CD4-positive, alpha-beta T cell (primary cell): ENCODE data around the gene NARF. TPM values are rescaled to one million over a fixed set of nuclear protein-coding genes. Genes with fewer than 3 reads are reported as not detected.

ENCODE experiments used
- ATAC-seq: fragments of 200-7000 bp; cut with Tn5 transposase; one replicate; pipeline ENCODE4 v1.10.0; 2022; ENCODE audit warnings: mild to moderate bottlenecking; ENCODE audit not compliant: poor library complexity
- CTCF ChIA-PET: fragments of 350-600 bp; sonication (Branson Sonifier 250); formaldehyde crosslinking; loops from one replicate; lab custom pipeline; 2021; ENCODE audit warnings: antibody characterized with exemption, inconsistent platforms; lab: Charles Lee
- POLR2A ChIA-PET: fragments of 350-600 bp; sonication (Branson Sonifier 250); formaldehyde crosslinking; loops from one replicate; lab custom pipeline; 2021; ENCODE audit warnings: antibody characterized with exemption, inconsistent platforms; lab: Charles Lee
- DNase-seq, 14 experiments: peaks; one replicate each; pipeline ENCODE4 v3.0.0-alpha.2; 2013 to 2020; ENCODE audit warnings: mixed read lengths in 2 of 14
- H3K27ac ChIP-seq, 2 donors: one replicate each; pipeline versions ENCODE4 v1.5.1 to v1.7.0; 2013; ENCODE audit warnings: low read length in 2 of 2, low read depth in 1 of 2, mild to moderate bottlenecking in 1 of 2
- H3K27me3 ChIP-seq, 2 experiments: 1 replicate in 1 of 2; 2 replicates in 1 of 2; pipeline versions ENCODE4 v1.6.1 to v1.7.0; 2013; ENCODE audit warnings: low read length in 2 of 2, control low read depth in 1 of 2, mild to moderate bottlenecking in 1 of 2, moderate library complexity in 1 of 2; ENCODE audit not compliant: insufficient read depth in 2 of 2, control insufficient read depth in 1 of 2
- H3K36me3 ChIP-seq: one replicate; pipeline ENCODE4 v1.6.1; 2013; ENCODE audit warnings: low read length, control low read depth; ENCODE audit not compliant: insufficient read depth
- H3K4me1 ChIP-seq: one replicate; pipeline ENCODE4 v1.6.1; 2013; ENCODE audit warnings: low read length, control low read depth; ENCODE audit not compliant: insufficient read depth
- H3K4me3 ChIP-seq: one replicate; pipeline ENCODE4 v1.5.1; 2013; ENCODE audit warnings: mild to moderate bottlenecking, low read length, moderate library complexity
- H3K9me3 ChIP-seq, 2 experiments: 1 replicate in 1 of 2; 2 replicates in 1 of 2; pipeline versions ENCODE4 v1.6.1 to v1.7.0; 2013; ENCODE audit warnings: low read length in 2 of 2, mild to moderate bottlenecking in 2 of 2, control low read depth in 1 of 2, moderate library complexity in 1 of 2; ENCODE audit not compliant: control insufficient read depth in 1 of 2, insufficient read depth in 1 of 2
- H3K27ac Mint-ChIP-seq: one replicate; pipeline ENCODE4 v1.8.0; 2020; ENCODE audit warnings: mixed read lengths
- H3K27me3 Mint-ChIP-seq: one replicate; pipeline ENCODE4 v1.8.0; 2021; ENCODE audit warnings: mixed read lengths
- H3K36me3 Mint-ChIP-seq: one replicate; pipeline ENCODE4 v1.8.0; 2021; ENCODE audit warnings: low read depth, mixed read lengths
- H3K4me1 Mint-ChIP-seq: one replicate; pipeline ENCODE4 v1.8.0; 2021; ENCODE audit warnings: low read depth, mixed read lengths
- H3K4me3 Mint-ChIP-seq: one replicate; pipeline ENCODE4 v1.8.0; 2020; ENCODE audit warnings: mild to moderate bottlenecking, mixed read lengths
- H3K9me3 Mint-ChIP-seq: one replicate; pipeline ENCODE4 v1.8.0; 2020; ENCODE audit warnings: mixed read lengths
- CTCF ChIP-seq: fragments of 200-600 bp; IDR thresholded peaks from one replicate; pipeline ENCODE4 v1.8.0; 2022; ENCODE audit warnings: antibody characterized with exemption, mild to moderate bottlenecking
- intact Hi-C, 2 experiments: fragments of 100-400 bp; cut with DNase I in 1 of 2; cut with micrococcal nuclease in 1 of 2; formaldehyde crosslinking; loops; one replicate each; pipeline versions ENCODE4 v1.15.1 to v1.9.0; 2023 to 2025; cut with DNase I, micrococcal nuclease
- total RNA-seq, 174 experiments: library from RNA in 2 of 174; stranded (reverse) in 2 of 174; gene quantifications; one replicate each; pipeline ENCODE4 v1.2.3 and lab custom pipeline; 2021 to 2026

The NARF gene
- total RNA-seq, 2 experiments from 2014 or later, result 57.1 to 62.0 TPM

GRCh38 chr17:82434216-82434565, 24.4 kb upstream of the NARF start:
- peaks cover 18% of the 10 kb centered on the region for H3K36me3 Mint-ChIP-seq
- CTCF ChIA-PET, result no interaction called here

DNA sequence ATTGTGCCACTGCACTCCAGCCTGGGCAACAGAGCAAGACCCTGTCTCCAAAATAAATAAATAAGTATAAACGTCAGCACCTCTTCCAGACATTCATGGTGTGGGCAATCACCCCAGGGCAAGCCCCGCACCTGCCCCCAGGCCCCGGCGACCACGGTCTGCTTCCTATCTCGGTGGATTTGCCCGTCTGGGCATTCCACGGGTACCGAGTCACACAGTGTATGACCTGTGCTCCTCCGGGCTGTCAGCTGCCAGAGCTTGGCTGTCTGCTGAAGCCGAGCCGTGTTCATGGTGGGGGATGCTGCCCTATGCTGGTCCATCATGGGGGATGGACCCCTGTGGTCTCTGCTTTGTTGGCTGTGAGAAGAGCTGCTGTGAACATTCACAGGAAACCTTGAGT, 23.4 kb upstream of the NARF start:
- H3K27me3 ChIP-seq, result no peaks in the 10 kb centered on the region
- ATAC-seq (no peak), DNase-seq (peak in 1 of 14 experiments; percentile 19)
- ChIA-PET CTCF (no interaction called here), POLR2A (no interaction called here)
- H3K4me1 ChIP-seq, result peaks cover 22% of the 10 kb centered on the region
- Mint-ChIP-seq H3K4me1 (peaks cover 10% of the 10 kb centered on the region), H3K4me3 (no peak overlapping the region), H3K27ac (no peak overlapping the region), H3K27me3 (no peaks in the 10 kb centered on the region), H3K36me3 (peaks cover 13% of the 10 kb centered on the region), H3K9me3 (no peaks in the 10 kb centered on the region)
- H3K4me3 ChIP-seq, result no peak overlapping the region
- no peaks in the 10 kb centered on the region for H3K9me3 ChIP-seq
- TF ChIP-seq CTCF, result no peak
- H3K36me3 ChIP-seq, result peaks cover 15% of the 10 kb centered on the region
- intact Hi-C loops, result no loop called here
- peak overlapping the region in 1 of 2 donors; percentile 29 for H3K27ac ChIP-seq

More at GRCh38 chr17:82434216-82434565, 24.4 kb upstream of the NARF start:
- H3K27ac ChIP-seq, result no peak overlapping the region
- H3K27me3 Mint-ChIP-seq, result no peaks in the 10 kb centered on the region
- H3K9me3 Mint-ChIP-seq, result no peaks in the 10 kb centered on the region
- intact Hi-C loops, result no loop called here
- DNase-seq, result peak in 8 of 14 experiments; percentile 8 to 64 (median 33)
- peaks cover 19% of the 10 kb centered on the region for H3K4me1 Mint-ChIP-seq
- H3K9me3 ChIP-seq, result no peaks in the 10 kb centered on the region
- no peaks in the 10 kb centered on the region for H3K27me3 ChIP-seq
- POLR2A ChIA-PET, result interaction anchor here (0.8 to 1.6 kb wide), 2 partner anchors 15 kb away, joined by 3 to 4 read pairs; no protein-coding TSS in a partner anchor
- no peak overlapping the region for H3K4me3 ChIP-seq
- H3K4me1 ChIP-seq, result peaks cover 26% of the 10 kb centered on the region
- no peak overlapping the region for H3K27ac Mint-ChIP-seq
- no peak for TF ChIP-seq CTCF
- peaks cover 18% of the 10 kb centered on the region for H3K36me3 ChIP-seq
- ATAC-seq, result peak; percentile 68
- no peak overlapping the region for H3K4me3 Mint-ChIP-seq

- no peak for TF ChIP-seq CTCF
- Histone ChIP-seq H3K27me3 (no peaks in the 10 kb centered on the region), H3K4me3 (no peak overlapping the region), H3K36me3 (peaks cover 14% of the 10 kb centered on the region), H3K4me1 (peaks cover 22% of the 10 kb centered on the region), H3K27ac (peak overlapping the region in 1 of 2 donors; percentile 29), H3K9me3 (no peaks in the 10 kb centered on the region)
- Mint-ChIP-seq H3K27ac (no peak overlapping the region), H3K27me3 (no peaks in the 10 kb centered on the region), H3K9me3 (no peaks in the 10 kb centered on the region), H3K36me3 (peaks cover 13% of the 10 kb centered on the region), H3K4me3 (no peak overlapping the region), H3K4me1 (peaks cover 8% of the 10 kb centered on the region)
- ChIA-PET CTCF (no interaction called here), POLR2A (no interaction called here)
- ATAC-seq (no peak), DNase-seq (peak in 1 of 14 experiments; percentile 12)
- intact Hi-C loops, result no loop called here
Observed at GRCh38 chr17:82435601-82436583, 22.6 kb upstream of the NARF start.
